ENCODE data around the gene GPR87. TPM values are rescaled to one million over a fixed set of nuclear protein-coding genes. Genes with fewer than 3 reads are reported as not detected.

GPR87 gene, protein sequence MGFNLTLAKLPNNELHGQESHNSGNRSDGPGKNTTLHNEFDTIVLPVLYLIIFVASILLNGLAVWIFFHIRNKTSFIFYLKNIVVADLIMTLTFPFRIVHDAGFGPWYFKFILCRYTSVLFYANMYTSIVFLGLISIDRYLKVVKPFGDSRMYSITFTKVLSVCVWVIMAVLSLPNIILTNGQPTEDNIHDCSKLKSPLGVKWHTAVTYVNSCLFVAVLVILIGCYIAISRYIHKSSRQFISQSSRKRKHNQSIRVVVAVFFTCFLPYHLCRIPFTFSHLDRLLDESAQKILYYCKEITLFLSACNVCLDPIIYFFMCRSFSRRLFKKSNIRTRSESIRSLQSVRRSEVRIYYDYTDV
- total RNA-seq (4.0 TPM), polyA plus RNA-seq (20.8 TPM)
- long read RNA-seq, donor 1, partial matches to known transcripts = 0 of 1 reads
- long read RNA-seq, donor 1, other reads (novel, unspliced or antisense) = 0 of 1 reads
- long read RNA-seq, donor 2, partial matches to known transcripts = 0 of 3 reads
- long read RNA-seq, donor 2, other reads (novel, unspliced or antisense) = 0 of 3 reads
- long read RNA-seq, donor 3, partial matches to known transcripts = 0 of 4 reads
- long read RNA-seq, donor 3, other reads (novel, unspliced or antisense) = 0 of 4 reads
- long read RNA-seq, donor 4, partial matches to known transcripts = 0 of 2 reads
- long read RNA-seq, donor 4, other reads (novel, unspliced or antisense) = 0 of 2 reads
- long read RNA-seq, donor 5, partial matches to known transcripts = 0 of 5 reads
- long read RNA-seq, donor 5, other reads (novel, unspliced or antisense) = 0 of 5 reads
- long read RNA-seq, donor 6, partial matches to known transcripts = 0 of 3 reads
- long read RNA-seq, donor 6, other reads (novel, unspliced or antisense) = 0 of 3 reads
- long read RNA-seq, donor 7, partial matches to known transcripts = 0 of 3 reads
- long read RNA-seq, donor 7, other reads (novel, unspliced or antisense) = 0 of 3 reads
- long read RNA-seq, donor 8 = 0 reads
- long read RNA-seq, donor 9, partial matches to known transcripts = 0 of 2 reads
- long read RNA-seq, donor 9, other reads (novel, unspliced or antisense) = 0 of 2 reads
- long read RNA-seq, donor 10, partial matches to known transcripts = 0 of 1 reads
- long read RNA-seq, donor 10, other reads (novel, unspliced or antisense) = 0 of 1 reads

GRCh38 chr3:151316267-151316991 is at the start of gene GPR87:
Gene GPR87, minus strand, starts transcription at chr3:151316820. Its CDS starts 16,720 bp downstream, at chr3:151300100.
- H3K27me3 ChIP-seq (ENCODE audit: control insufficient read depth in 2 of 2, insufficient read depth in 1 of 2, low read length in 1 of 2) = no peaks in the 10 kb centered on the region
- peak within 1 kb of the TSS in 1 of 2 donors; percentile 67 for H3K27ac ChIP-seq (ENCODE audit: low read depth in 1 of 2, low read length in 1 of 2)
- H3K9me3 ChIP-seq (ENCODE audit: control insufficient read depth in 2 of 2, insufficient read depth in 1 of 2, low read length in 1 of 2) = no peaks in the 10 kb centered on the region
- no peaks in the 10 kb centered on the region for H3K4me1 ChIP-seq (ENCODE audit: control insufficient read depth in 2 of 2, insufficient read depth in 2 of 2, low read length in 2 of 2)
- no peak for DNase-seq (ENCODE audit: low read depth in 6 of 9, low spot score in 9 of 9)
- H3K4me3 ChIP-seq (ENCODE audit: low read length in 2 of 2) = no peak within 1 kb of the TSS
- WGBS = 84% methylated on average over 7 of the region's 7 CpGs
- no peaks in the 10 kb centered on the region for H3K36me3 ChIP-seq (ENCODE audit: control insufficient read depth in 2 of 2, insufficient read depth in 2 of 2, low read length in 1 of 2)

GRCh38 chr3:151362751-151363174 is 46.1 kb upstream of the GPR87 start:
- no peaks in the 10 kb centered on the region for H3K27me3 ChIP-seq (ENCODE audit: control insufficient read depth in 2 of 2, insufficient read depth in 1 of 2, low read length in 1 of 2)
- no peaks in the 10 kb centered on the region for H3K4me1 ChIP-seq (ENCODE audit: control insufficient read depth in 2 of 2, insufficient read depth in 2 of 2, low read length in 2 of 2)
- DNase-seq (ENCODE audit: low read depth in 6 of 9, low spot score in 9 of 9) = no peak
- H3K36me3 ChIP-seq (ENCODE audit: control insufficient read depth in 2 of 2, insufficient read depth in 2 of 2, low read length in 1 of 2) = no peaks in the 10 kb centered on the region
- H3K27ac ChIP-seq (ENCODE audit: low read depth in 1 of 2, low read length in 1 of 2) = no peak overlapping the region
- WGBS = 91% methylated on average over 3 of the region's 3 CpGs
- H3K9me3 ChIP-seq (ENCODE audit: control insufficient read depth in 2 of 2, insufficient read depth in 1 of 2, low read length in 1 of 2) = no peaks in the 10 kb centered on the region
- no peak overlapping the region for H3K4me3 ChIP-seq (ENCODE audit: low read length in 2 of 2)

DNA sequence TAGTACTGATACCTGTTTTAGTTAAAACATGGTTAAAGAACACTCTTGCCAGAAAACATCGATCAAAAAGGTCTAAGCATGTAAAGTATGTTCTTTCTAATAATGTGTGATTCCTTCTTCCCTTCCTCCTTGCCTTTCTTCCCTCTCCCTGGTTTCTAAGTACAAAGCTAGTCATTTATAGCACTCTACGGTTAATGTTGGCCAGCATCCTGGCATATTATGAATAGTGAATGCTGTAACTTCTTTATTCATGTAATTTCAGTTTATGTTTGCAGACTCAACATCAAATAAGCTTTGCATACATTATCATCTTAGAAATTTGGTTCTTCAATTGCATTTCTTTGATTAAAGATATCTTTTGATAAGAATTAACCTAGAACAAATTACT is 40.8 kb upstream of the GPR87 start:
- WGBS = 95% methylated on average over 2 of the region's 2 CpGs
- no peak for DNase-seq (ENCODE audit: low read depth in 6 of 9, low spot score in 9 of 9)
- no peaks in the 10 kb centered on the region for H3K9me3 ChIP-seq (ENCODE audit: control insufficient read depth in 2 of 2, insufficient read depth in 1 of 2, low read length in 1 of 2)
- no peaks in the 10 kb centered on the region for H3K27me3 ChIP-seq (ENCODE audit: control insufficient read depth in 2 of 2, insufficient read depth in 1 of 2, low read length in 1 of 2)
- no peaks in the 10 kb centered on the region for H3K36me3 ChIP-seq (ENCODE audit: control insufficient read depth in 2 of 2, insufficient read depth in 2 of 2, low read length in 1 of 2)
- no peaks in the 10 kb centered on the region for H3K4me1 ChIP-seq (ENCODE audit: control insufficient read depth in 2 of 2, insufficient read depth in 2 of 2, low read length in 2 of 2)
- no peak overlapping the region for H3K4me3 ChIP-seq (ENCODE audit: low read length in 2 of 2)
- no peak overlapping the region for H3K27ac ChIP-seq (ENCODE audit: low read depth in 1 of 2, low read length in 1 of 2)

DNA sequence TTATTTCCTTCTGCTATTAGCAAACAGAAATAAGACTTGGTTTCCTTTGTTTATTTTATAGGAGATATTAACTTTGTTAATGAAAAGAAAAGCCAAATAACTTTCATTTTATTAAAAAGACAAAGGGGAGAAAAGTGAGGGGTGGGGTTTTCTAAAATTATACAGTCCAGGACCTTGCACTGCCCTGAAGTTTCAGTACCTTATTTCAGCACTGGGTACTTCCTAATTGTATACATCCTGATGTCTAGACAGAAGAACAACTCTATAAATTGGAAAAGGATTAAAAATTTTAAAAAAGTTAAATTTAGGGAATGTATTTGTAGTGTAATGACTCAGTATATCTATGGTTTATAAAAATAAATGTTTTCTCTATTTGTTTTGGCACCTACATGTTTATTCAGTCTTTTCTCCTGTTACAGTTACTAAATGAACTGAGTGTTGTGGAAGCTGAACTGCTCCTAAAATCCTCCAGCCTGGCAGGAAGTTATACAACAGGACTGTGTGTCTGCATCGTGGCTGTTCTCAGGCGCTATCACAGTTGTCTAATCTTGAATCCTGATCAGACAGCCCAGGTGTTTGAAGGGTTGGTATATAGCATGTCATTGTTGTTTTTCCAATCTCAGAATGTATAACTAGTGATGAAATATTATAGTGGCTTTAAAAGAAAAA is 40.3 kb upstream of the GPR87 start:
- no peaks in the 10 kb centered on the region for H3K9me3 ChIP-seq (ENCODE audit: control insufficient read depth in 2 of 2, insufficient read depth in 1 of 2, low read length in 1 of 2)
- no peaks in the 10 kb centered on the region for H3K36me3 ChIP-seq (ENCODE audit: control insufficient read depth in 2 of 2, insufficient read depth in 2 of 2, low read length in 1 of 2)
- no peak overlapping the region for H3K4me3 ChIP-seq (ENCODE audit: low read length in 2 of 2)
- H3K4me1 ChIP-seq (ENCODE audit: control insufficient read depth in 2 of 2, insufficient read depth in 2 of 2, low read length in 2 of 2) = no peaks in the 10 kb centered on the region
- 22% methylated on average over 2 of the region's 2 CpGs for WGBS
- DNase-seq (ENCODE audit: low read depth in 6 of 9, low spot score in 9 of 9) = peak in 4 of 9 donors; percentile 4 to 34 (median 15)
- H3K27me3 ChIP-seq (ENCODE audit: control insufficient read depth in 2 of 2, insufficient read depth in 1 of 2, low read length in 1 of 2) = no peaks in the 10 kb centered on the region
- no peak overlapping the region for H3K27ac ChIP-seq (ENCODE audit: low read depth in 1 of 2, low read length in 1 of 2)

- Histone ChIP-seq H3K9me3 (ENCODE audit: control insufficient read depth in 2 of 2, insufficient read depth in 1 of 2, low read length in 1 of 2) (no peaks in the 10 kb centered on the region), H3K27me3 (ENCODE audit: control insufficient read depth in 2 of 2, insufficient read depth in 1 of 2, low read length in 1 of 2) (no peaks in the 10 kb centered on the region), H3K4me3 (ENCODE audit: low read length in 2 of 2) (no peak overlapping the region), H3K27ac (ENCODE audit: low read depth in 1 of 2, low read length in 1 of 2) (no peak overlapping the region), H3K36me3 (ENCODE audit: control insufficient read depth in 2 of 2, insufficient read depth in 2 of 2, low read length in 1 of 2) (no peaks in the 10 kb centered on the region), H3K4me1 (ENCODE audit: control insufficient read depth in 2 of 2, insufficient read depth in 2 of 2, low read length in 2 of 2) (peaks cover 0 to 6% of the 10 kb centered on the region in 2 donors)
- no peak for DNase-seq (ENCODE audit: low read depth in 6 of 9, low spot score in 9 of 9)
- 74% methylated on average over 4 of the region's 4 CpGs for WGBS
Measured at GRCh38 chr3:151351648-151352047, 35.0 kb upstream of the GPR87 start.

GRCh38 chr3:151351219-151351618 is 34.6 kb upstream of the GPR87 start:
- H3K9me3 ChIP-seq (ENCODE audit: control insufficient read depth in 2 of 2, insufficient read depth in 1 of 2, low read length in 1 of 2) = no peaks in the 10 kb centered on the region
- peaks cover 0 to 6% of the 10 kb centered on the region in 2 donors for H3K4me1 ChIP-seq (ENCODE audit: control insufficient read depth in 2 of 2, insufficient read depth in 2 of 2, low read length in 2 of 2)
- H3K27ac ChIP-seq (ENCODE audit: low read depth in 1 of 2, low read length in 1 of 2) = no peak overlapping the region
- H3K4me3 ChIP-seq (ENCODE audit: low read length in 2 of 2) = no peak overlapping the region
- WGBS = 97% methylated on average over 1 of the region's 1 CpG
- no peaks in the 10 kb centered on the region for H3K27me3 ChIP-seq (ENCODE audit: control insufficient read depth in 2 of 2, insufficient read depth in 1 of 2, low read length in 1 of 2)
- DNase-seq (ENCODE audit: low read depth in 6 of 9, low spot score in 9 of 9) = no peak
- H3K36me3 ChIP-seq (ENCODE audit: control insufficient read depth in 2 of 2, insufficient read depth in 2 of 2, low read length in 1 of 2) = no peaks in the 10 kb centered on the region

- Histone ChIP-seq H3K36me3 (ENCODE audit: control insufficient read depth in 2 of 2, insufficient read depth in 2 of 2, low read length in 1 of 2) (no peaks in the 10 kb centered on the region), H3K9me3 (ENCODE audit: control insufficient read depth in 2 of 2, insufficient read depth in 1 of 2, low read length in 1 of 2) (no peaks in the 10 kb centered on the region), H3K4me3 (ENCODE audit: low read length in 2 of 2) (no peak overlapping the region), H3K27ac (ENCODE audit: low read depth in 1 of 2, low read length in 1 of 2) (no peak overlapping the region), H3K27me3 (ENCODE audit: control insufficient read depth in 2 of 2, insufficient read depth in 1 of 2, low read length in 1 of 2) (no peaks in the 10 kb centered on the region), H3K4me1 (ENCODE audit: control insufficient read depth in 2 of 2, insufficient read depth in 2 of 2, low read length in 2 of 2) (peaks cover 0 to 6% of the 10 kb centered on the region in 2 donors)
- 96% methylated on average over 1 of the region's 1 CpG for WGBS
- DNase-seq (ENCODE audit: low read depth in 6 of 9, low spot score in 9 of 9) = no peak
Measured at GRCh38 chr3:151350656-151351055, 34.0 kb upstream of the GPR87 start.

DNA sequence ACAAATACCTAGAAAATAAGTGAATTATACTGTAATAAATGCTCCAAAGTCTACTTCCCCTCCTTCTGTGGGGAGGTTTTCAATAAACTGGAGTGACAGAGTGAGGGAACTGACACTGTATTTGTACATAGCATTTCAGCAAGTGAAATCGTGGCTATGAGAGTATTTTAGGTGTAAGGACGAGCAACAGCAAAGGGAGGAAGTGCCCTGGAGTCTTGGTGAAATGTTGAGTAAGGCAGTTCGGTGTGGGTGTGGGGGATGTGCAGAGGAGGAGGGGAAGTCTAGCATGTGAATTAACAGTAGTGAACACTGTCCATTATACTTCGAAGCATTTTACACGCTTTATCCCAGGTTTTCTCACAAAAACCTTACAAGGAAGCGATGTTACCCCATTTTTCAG is 30.8 kb upstream of the GPR87 start:
- Histone ChIP-seq H3K36me3 (ENCODE audit: control insufficient read depth in 2 of 2, insufficient read depth in 2 of 2, low read length in 1 of 2) (no peaks in the 10 kb centered on the region), H3K9me3 (ENCODE audit: control insufficient read depth in 2 of 2, insufficient read depth in 1 of 2, low read length in 1 of 2) (no peaks in the 10 kb centered on the region), H3K4me3 (ENCODE audit: low read length in 2 of 2) (no peak overlapping the region), H3K27me3 (ENCODE audit: control insufficient read depth in 2 of 2, insufficient read depth in 1 of 2, low read length in 1 of 2) (no peaks in the 10 kb centered on the region), H3K27ac (ENCODE audit: low read depth in 1 of 2, low read length in 1 of 2) (no peak overlapping the region), H3K4me1 (ENCODE audit: control insufficient read depth in 2 of 2, insufficient read depth in 2 of 2, low read length in 2 of 2) (peaks cover 0 to 6% of the 10 kb centered on the region in 2 donors)
- DNase-seq (ENCODE audit: low read depth in 6 of 9, low spot score in 9 of 9) = peak in 3 of 9 donors; percentile 16 to 38 (median 21)
- WGBS = 46% methylated on average over 6 of the region's 6 CpGs

All from thymus (tissue), 14 donors.